K562 (cell line): ENCODE data around the gene PACC1. TPM values are rescaled to one million over a fixed set of nuclear protein-coding genes. Genes with fewer than 3 reads are reported as not detected.
A peak's percentile ranks its signal among the peaks of the same experiment; 100 is the strongest.

Experiments used
- ATAC-seq: fragments of 200-7000 bp; cut with Tn5 transposase; 3 replicates; pipeline ENCODE4 v1.9.1; 2020; ENCODE audit warnings: moderate library complexity
- BruUV-seq: library from RNA; stranded (reverse); fragments of 400-500 nt; replicated peaks from 2 replicates; lab custom pipeline; 2021; lab: Mats Ljungman, UMichigan
- CTCF ChIA-PET: fragments of 300-600 bp; formaldehyde crosslinking; extraction: SDS; loops from one replicate; lab custom pipeline; 2021; ENCODE audit warnings: low intra/inter-chr PET ratio; lab: Yijun Ruan, JAX
- POLR2A ChIA-PET: fragments of 300-600, 350-650 bp; sonication (Branson Sonifier 250); formaldehyde crosslinking; extraction: SDS; loops from one replicate; lab custom pipeline; 2021; ENCODE audit warnings: antibody characterized with exemption, inconsistent platforms; lab: Yijun Ruan, JAX
- DNase-seq, 4 experiments: peaks; one replicate each; pipeline versions ENCODE4 v3.0.0 to v3.0.0-alpha.2; 2011 to 2018; ENCODE audit warnings: low spot score in 3 of 4, mixed read lengths in 3 of 4; ENCODE audit errors: extremely low read depth in 1 of 4
- FAIRE-seq: peaks from 2 replicates; lab custom pipeline; 2011; peaks lifted over from hg19 to GRCh38; lab: Jason Lieb, UNC
- H2AFZ ChIP-seq: 2 replicates; pipeline ENCODE4 v1.6.0; 2011; ENCODE audit warnings: low read depth, low read length, control low read depth, inconsistent platforms
- H3K27ac ChIP-seq: fragments of 200-600 bp; 3 replicates; pipeline ENCODE4 v1.8.0; 2011; ENCODE audit warnings: low read depth, mild to moderate bottlenecking, control low read depth, inconsistent platforms, low read length, moderate library complexity, mixed read lengths; ENCODE audit errors: extremely low read depth
- H3K27me3 ChIP-seq, 2 experiments: fragments of 300-600 bp in 1 of 2; 2 replicates in 1 of 2; 3 replicates in 1 of 2; pipeline versions ENCODE4 v1.6.0 to v1.8.0; 2011; ENCODE audit warnings: inconsistent platforms in 2 of 2, low read length in 2 of 2, mild to moderate bottlenecking in 1 of 2, mixed read lengths in 1 of 2, moderate library complexity in 1 of 2; ENCODE audit not compliant: control insufficient read depth in 2 of 2, insufficient read depth in 2 of 2
- H3K36me3 ChIP-seq: fragments of 300-600 bp; 3 replicates; pipeline ENCODE4 v1.8.0; 2011; ENCODE audit warnings: mild to moderate bottlenecking, low read length, inconsistent platforms; ENCODE audit not compliant: control insufficient read depth, insufficient read depth
- H3K4me1 ChIP-seq, 2 experiments: fragments of 200-600 bp in 1 of 2; replicated peaks in 1 of 2; 2 replicates in 1 of 2; 3 replicates in 1 of 2; pipeline versions ENCODE4 v1.5.1 to v1.8.0; 2011; ENCODE audit warnings: inconsistent platforms in 2 of 2, low read length in 2 of 2, mild to moderate bottlenecking in 1 of 2, mixed read lengths in 1 of 2, moderate library complexity in 1 of 2; ENCODE audit not compliant: control insufficient read depth in 2 of 2, insufficient read depth in 2 of 2
- H3K4me2 ChIP-seq: 2 replicates; pipeline ENCODE4 v1.6.1; 2011; ENCODE audit warnings: low read length, control low read depth, inconsistent platforms, mixed read lengths; ENCODE audit not compliant: insufficient read depth
- H3K4me3 ChIP-seq: fragments of 200-600 bp; sonication (generic), shearing (Covaris generic); 2 replicates; pipeline ENCODE4 v1.5.1; 2016; ENCODE audit warnings: control low read depth, inconsistent platforms
- H3K79me2 ChIP-seq: fragments of 200-600 bp; 3 replicates; pipeline ENCODE4 v1.8.0; 2011; ENCODE audit warnings: low read length, inconsistent platforms; ENCODE audit not compliant: control insufficient read depth, insufficient read depth
- H3K9ac ChIP-seq, 2 experiments: 2 replicates each; pipeline versions ENCODE4 v1.6.0 to v1.6.1; 2011; ENCODE audit warnings: low read depth in 2 of 2, low read length in 2 of 2, control low read depth in 1 of 2, inconsistent platforms in 1 of 2, mild to moderate bottlenecking in 1 of 2, mixed read lengths in 1 of 2; ENCODE audit not compliant: insufficient read depth in 1 of 2
- H3K9me1 ChIP-seq: one replicate; pipeline ENCODE4 v1.6.0; 2011; ENCODE audit warnings: inconsistent platforms, mild to moderate bottlenecking, low read length, moderate library complexity; ENCODE audit not compliant: control insufficient read depth, insufficient read depth
- H3K9me3 ChIP-seq: replicated peaks from 2 replicates; pipeline ENCODE4 v1.5.1; 2011; ENCODE audit warnings: low read depth, low read length, inconsistent platforms; ENCODE audit not compliant: control insufficient read depth, insufficient read depth
- H4K20me1 ChIP-seq: replicated peaks from 2 replicates; pipeline ENCODE4 v1.6.1; 2011; ENCODE audit warnings: low read length, inconsistent platforms, mixed read lengths; ENCODE audit not compliant: control insufficient read depth, insufficient read depth
- WGBS: fragments of 100-300 bp; shearing (Covaris generic); methylation state at CpG from one replicate; pipeline ENCODE4 v1.1.6; 2016; ENCODE audit warnings: low coverage, mixed read lengths; ENCODE audit not compliant: insufficient coverage; ENCODE audit errors: missing lambda C conversion rate; 5-methylcytosine and 5-hydroxymethylcytosine counted together
- in situ Hi-C: fragments of 300-500 bp; cut with MboI; formaldehyde crosslinking; loops from 4 replicates; pipeline ENCODE4 v1.15.0; 2018; ENCODE audit warnings: inconsistent platforms, mixed read lengths
- intact Hi-C: fragments of 100-400 bp; cut with micrococcal nuclease; formaldehyde crosslinking; loops from 2 replicates; pipeline ENCODE4 v1.14.2; 2022
- polyA plus RNA-seq, 8 experiments: library from polyadenylated mRNA; depleted of rRNA in 4 of 8; stranded (reverse) in 5 of 8; unstranded in 3 of 8; fragments of >200 nt; fragmentation: Nextera tagmentation in 2 of 8; fragmentation: Illumina TruSeq in 1 of 8; extraction: Ambion mirVana in 2 of 8; extraction: Trizol in 1 of 8; gene quantifications; 2 replicates each; pipeline versions ENCODE4 v1.2.1 to v1.2.3, GENCODE V29; 2011 to 2014; ENCODE audit warnings: inconsistent platforms in 1 of 8, missing spikeins in 1 of 8
- total RNA-seq, 7 experiments: library from RNA; depleted of rRNA in 6 of 7; stranded (reverse); fragments of >200 nt in 6 of 7; fragmentation: Illumina TruSeq in 2 of 7; extraction: Trizol in 2 of 7; gene quantifications; 2 replicates each; pipeline versions ENCODE4 v1.2.1 to v1.2.3, GENCODE V29; 2011 to 2021; ENCODE audit warnings: low replicate concordance in 1 of 7
- TF ChIP-seq, protein P1 (sequence below): sonication (generic); formaldehyde crosslinking; IDR thresholded peaks from 2 replicates; pipeline ENCODE4 v1.8.1; 2023; ENCODE audit warnings: mild to moderate bottlenecking, missing genetic modification reagents
- TF ChIP-seq, protein P2 (sequence below): fragments of 450-650 bp; formaldehyde crosslinking; IDR thresholded peaks from 2 replicates; pipeline ENCODE4 v1.4.0; 2020; ENCODE audit warnings: mild to moderate bottlenecking, mixed read lengths

PACC1 gene
- total and polyA plus RNA-seq, 9 of the 15 experiments (the other 6 are each of a cell fraction or from before 2014, with no cell fraction given), result 7.1 to 19.3 (median 14.9) TPM

DNA sequence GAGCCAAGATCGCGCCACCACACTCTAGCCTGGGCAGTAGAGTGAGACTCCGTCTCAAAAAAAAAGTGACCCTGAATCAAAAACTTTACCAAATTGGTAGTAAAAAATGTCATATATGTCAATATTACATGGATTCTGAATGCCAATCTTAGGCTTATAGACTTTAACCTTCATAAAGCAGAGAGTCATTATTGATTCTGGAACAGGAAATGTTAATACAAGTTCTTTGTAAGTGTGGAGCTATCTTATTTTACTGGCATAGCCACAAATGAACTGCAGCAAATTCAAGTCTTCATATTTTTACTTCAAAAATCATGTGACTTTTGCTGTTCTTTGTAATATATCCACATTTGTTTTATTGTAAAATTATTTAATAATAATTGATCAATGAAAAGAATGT, 88.1 kb downstream of the PACC1 start:
- Histone ChIP-seq H3K36me3 (peaks cover 26% of the 10 kb centered on the region; the same call in 2 of the 3 replicates), H3K4me2 (no peak overlapping the region), H3K27ac (no peak overlapping the region), H3K79me2 (peaks cover 58% of the 10 kb centered on the region), H2AFZ (no peak overlapping the region), H3K4me1 (no peaks in the 10 kb centered on the region), H3K27me3 (no peaks in the 10 kb centered on the region), H4K20me1 (no peaks in the 10 kb centered on the region), H3K4me3 (no peak overlapping the region), H3K9ac (no peak overlapping the region), H3K9me1 (no peaks in the 10 kb centered on the region), H3K9me3 (no peaks in the 10 kb centered on the region)
- no peak for ATAC-seq
- intact Hi-C loops (no loop called here), in situ Hi-C loops (no loop called here)
- no peak for DNase-seq
- TF ChIP-seq, protein P1, sequence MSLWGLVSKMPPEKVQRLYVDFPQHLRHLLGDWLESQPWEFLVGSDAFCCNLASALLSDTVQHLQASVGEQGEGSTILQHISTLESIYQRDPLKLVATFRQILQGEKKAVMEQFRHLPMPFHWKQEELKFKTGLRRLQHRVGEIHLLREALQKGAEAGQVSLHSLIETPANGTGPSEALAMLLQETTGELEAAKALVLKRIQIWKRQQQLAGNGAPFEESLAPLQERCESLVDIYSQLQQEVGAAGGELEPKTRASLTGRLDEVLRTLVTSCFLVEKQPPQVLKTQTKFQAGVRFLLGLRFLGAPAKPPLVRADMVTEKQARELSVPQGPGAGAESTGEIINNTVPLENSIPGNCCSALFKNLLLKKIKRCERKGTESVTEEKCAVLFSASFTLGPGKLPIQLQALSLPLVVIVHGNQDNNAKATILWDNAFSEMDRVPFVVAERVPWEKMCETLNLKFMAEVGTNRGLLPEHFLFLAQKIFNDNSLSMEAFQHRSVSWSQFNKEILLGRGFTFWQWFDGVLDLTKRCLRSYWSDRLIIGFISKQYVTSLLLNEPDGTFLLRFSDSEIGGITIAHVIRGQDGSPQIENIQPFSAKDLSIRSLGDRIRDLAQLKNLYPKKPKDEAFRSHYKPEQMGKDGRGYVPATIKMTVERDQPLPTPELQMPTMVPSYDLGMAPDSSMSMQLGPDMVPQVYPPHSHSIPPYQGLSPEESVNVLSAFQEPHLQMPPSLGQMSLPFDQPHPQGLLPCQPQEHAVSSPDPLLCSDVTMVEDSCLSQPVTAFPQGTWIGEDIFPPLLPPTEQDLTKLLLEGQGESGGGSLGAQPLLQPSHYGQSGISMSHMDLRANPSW (CRISPR knock-in tag), result no peak
- TF ChIP-seq, protein P2, sequence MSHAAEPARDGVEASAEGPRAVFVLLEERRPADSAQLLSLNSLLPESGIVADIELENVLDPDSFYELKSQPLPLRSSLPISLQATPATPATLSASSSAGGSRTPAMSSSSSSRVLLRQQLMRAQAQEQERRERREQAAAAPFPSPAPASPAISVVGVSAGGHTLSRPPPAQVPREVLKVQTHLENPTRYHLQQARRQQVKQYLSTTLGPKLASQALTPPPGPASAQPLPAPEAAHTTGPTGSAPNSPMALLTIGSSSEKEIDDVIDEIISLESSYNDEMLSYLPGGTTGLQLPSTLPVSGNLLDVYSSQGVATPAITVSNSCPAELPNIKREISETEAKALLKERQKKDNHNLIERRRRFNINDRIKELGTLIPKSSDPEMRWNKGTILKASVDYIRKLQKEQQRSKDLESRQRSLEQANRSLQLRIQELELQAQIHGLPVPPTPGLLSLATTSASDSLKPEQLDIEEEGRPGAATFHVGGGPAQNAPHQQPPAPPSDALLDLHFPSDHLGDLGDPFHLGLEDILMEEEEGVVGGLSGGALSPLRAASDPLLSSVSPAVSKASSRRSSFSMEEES, result peak; percentile 68
- ChIA-PET CTCF (no interaction called here), POLR2A (no interaction called here)
- no TSS peak for BruUV-seq
- 64% methylated on average over 3 of the region's 3 CpGs for WGBS
- FAIRE-seq, result no peak
